ENCODE measurements around the gene SERGEF. TPM values are rescaled to one million over a fixed set of nuclear protein-coding genes. Genes with fewer than 3 reads are reported as not detected.

SERGEF gene
- total and polyA plus RNA-seq, 2 of the 4 experiments (the other 2 are of a cell fraction), result 12.2 to 18.1 TPM

- Histone ChIP-seq H3K23ac (ENCODE audit: low read depth, low read length) (no peak overlapping the region), H3K4me1 (ENCODE audit: control insufficient read depth, insufficient read depth, low read length) (no peaks in the 10 kb centered on the region), H2AFZ (replicated peaks; ENCODE audit: low read length, poor library complexity) (no peak overlapping the region), H4K8ac (ENCODE audit: low read depth in 2 of 2, low read length in 2 of 2) (no peak overlapping the region), H3K18ac (ENCODE audit: low read depth, low read length) (no peak overlapping the region), H2AK9ac (replicated peaks; ENCODE audit: low read depth, low read length, poor library complexity) (no peak overlapping the region), H4K5ac (ENCODE audit: low read depth, low read length) (no peak overlapping the region), H3K14ac (replicated peaks; ENCODE audit: low read depth, low read length) (no peak overlapping the region), H4K91ac (ENCODE audit: insufficient read depth, low read depth, low read length) (no peak overlapping the region), H3K27ac (ENCODE audit: insufficient read depth, low read length) (no peak overlapping the region), H3K36me3 (ENCODE audit: control insufficient read depth, insufficient read depth, low read length) (no peaks in the 10 kb centered on the region), H2BK15ac (ENCODE audit: low read depth, low read length) (no peak overlapping the region), H3K4me2 (ENCODE audit: low read depth, low read length) (no peak overlapping the region), H4K20me1 (ENCODE audit: insufficient read depth, low read length) (no peaks in the 10 kb centered on the region; the same call in 1 of the 2 replicates), H3K9ac (ENCODE audit: low read depth, low read length) (no peak overlapping the region), H3K79me1 (ENCODE audit: low read depth in 1 of 2, low read length in 2 of 2) (no peaks in the 10 kb centered on the region), H3K4me3 (ENCODE audit: insufficient read depth, low read depth, low read length) (no peak overlapping the region), H2AK5ac (ENCODE audit: low read depth, low read length) (no peak overlapping the region), H3K27me3 (ENCODE audit: control insufficient read depth, insufficient read depth, low read length) (peaks cover 16% of the 10 kb centered on the region), H3K56ac (ENCODE audit: extremely low read depth, insufficient read depth, low read length) (no peak overlapping the region), H3K9me3 (ENCODE audit: control insufficient read depth, insufficient read depth, low read length) (no peaks in the 10 kb centered on the region), H2BK20ac (ENCODE audit: low read depth, low read length) (no peak overlapping the region), H3K9me1 (ENCODE audit: insufficient read depth, low read length) (no peaks in the 10 kb centered on the region), H2BK5ac (ENCODE audit: low read depth, low read length, poor library complexity, severe bottlenecking) (no peak overlapping the region), H3K4ac (ENCODE audit: low read depth, low read length) (no peak overlapping the region), H2BK120ac (ENCODE audit: low read depth, low read length) (no peak overlapping the region)
- DNase-seq, result no peak
- WGBS, 2 experiments (ENCODE audit: extremely low coverage in 2 of 2, insufficient read length in 1 of 2), result 72% methylated on average over 6 of the region's 19 CpGs; no CpG with 5 or more reads in 1 of the 2 experiments
- intact Hi-C loops (cut with micrococcal nuclease) (no loop called here), dilution Hi-C loops (cut with HindIII; ENCODE audit: low sequenced_read_pairs, unreplicated experiment) (loop anchor here (25.0 kb wide), 1 partner anchor 240 kb away; no protein-coding TSS in a partner anchor), in situ Hi-C loops (cut with MboI; ENCODE audit: low sequenced_read_pairs) (no loop called here)
- no peak for ATAC-seq (ENCODE audit: low read depth)
- POLR2A ChIA-PET (ENCODE audit: unreplicated experiment), result no interaction called here
- no TSS peak for BruUV-seq (replicated peaks)
- CTCF ChIA-PET, result no interaction called here
- TF ChIP-seq CHD1 (IDR thresholded peaks at IDR 0.05; ENCODE audit: low read depth, low read length) (no peak), SMC3 (IDR thresholded peaks at IDR 0.05; ENCODE audit: low read depth, low read length) (no peak), FOS (IDR thresholded peaks at IDR 0.05; ENCODE audit: low read depth, low read length) (no peak), MAZ (IDR thresholded peaks at IDR 0.05; ENCODE audit: borderline replicate concordance, low read depth, low read length) (no peak), MAFK (IDR thresholded peaks at IDR 0.05; ENCODE audit: low read depth, low read length) (no peak), RCOR1 (IDR thresholded peaks at IDR 0.05; ENCODE audit: insufficient replicate concordance, low read length) (no peak), POLR2A (IDR thresholded peaks at IDR 0.05; ENCODE audit: low read depth, low read length) (no peak), RAD21 (IDR thresholded peaks at IDR 0.05; ENCODE audit: low read length) (no peak), CEBPB (IDR thresholded peaks at IDR 0.05; ENCODE audit: low read depth, low read length) (no peak)
Measured at GRCh38 chr11:17747131-17747955, 265.5 kb downstream of the SERGEF start.

All from IMR-90 (cell line).